ENCODE data around the gene UBIAD1. TPM values are rescaled to one million over a fixed set of nuclear protein-coding genes. Genes with fewer than 3 reads are reported as not detected.
A peak's percentile ranks its signal among the peaks of the same experiment; 100 is the strongest.
"Not testable (repeated sequence)": the region's sequence is repeated elsewhere in the genome, so short reads cannot be mapped to it uniquely, and the experiment has no call there.

The UBIAD1 gene
- polyA plus RNA-seq, 1 experiment, result 10.0 TPM

- DNase-seq (ENCODE audit: low read depth, low spot score), result no peak
- POLR2A ChIA-PET, result no interaction called here
- CTCF ChIA-PET, result interaction anchor here (0.9 kb wide), 1 partner anchor 376 kb away, joined by 3 read pairs; no protein-coding TSS in a partner anchor
- H3K4me3 ChIP-seq (ENCODE audit: low read depth, low read length), result no peak overlapping the region
- no peaks in the 10 kb centered on the region for H3K27me3 ChIP-seq (ENCODE audit: control insufficient read depth, insufficient read depth, low read length)
- TF ChIP-seq CTCF (IDR thresholded peaks at IDR 0.05; ENCODE audit: low read depth, low read length), result no peak
- no peak overlapping the region for H3K27ac ChIP-seq (ENCODE audit: low read depth, low read length)
- no peaks in the 10 kb centered on the region; the same call in 1 of the 2 replicates for H3K9me3 ChIP-seq (ENCODE audit: control insufficient read depth, insufficient read depth, low read length)
Observed at GRCh38 chr1:11266268-11267074, 6.5 kb upstream of the UBIAD1 start.

DNA sequence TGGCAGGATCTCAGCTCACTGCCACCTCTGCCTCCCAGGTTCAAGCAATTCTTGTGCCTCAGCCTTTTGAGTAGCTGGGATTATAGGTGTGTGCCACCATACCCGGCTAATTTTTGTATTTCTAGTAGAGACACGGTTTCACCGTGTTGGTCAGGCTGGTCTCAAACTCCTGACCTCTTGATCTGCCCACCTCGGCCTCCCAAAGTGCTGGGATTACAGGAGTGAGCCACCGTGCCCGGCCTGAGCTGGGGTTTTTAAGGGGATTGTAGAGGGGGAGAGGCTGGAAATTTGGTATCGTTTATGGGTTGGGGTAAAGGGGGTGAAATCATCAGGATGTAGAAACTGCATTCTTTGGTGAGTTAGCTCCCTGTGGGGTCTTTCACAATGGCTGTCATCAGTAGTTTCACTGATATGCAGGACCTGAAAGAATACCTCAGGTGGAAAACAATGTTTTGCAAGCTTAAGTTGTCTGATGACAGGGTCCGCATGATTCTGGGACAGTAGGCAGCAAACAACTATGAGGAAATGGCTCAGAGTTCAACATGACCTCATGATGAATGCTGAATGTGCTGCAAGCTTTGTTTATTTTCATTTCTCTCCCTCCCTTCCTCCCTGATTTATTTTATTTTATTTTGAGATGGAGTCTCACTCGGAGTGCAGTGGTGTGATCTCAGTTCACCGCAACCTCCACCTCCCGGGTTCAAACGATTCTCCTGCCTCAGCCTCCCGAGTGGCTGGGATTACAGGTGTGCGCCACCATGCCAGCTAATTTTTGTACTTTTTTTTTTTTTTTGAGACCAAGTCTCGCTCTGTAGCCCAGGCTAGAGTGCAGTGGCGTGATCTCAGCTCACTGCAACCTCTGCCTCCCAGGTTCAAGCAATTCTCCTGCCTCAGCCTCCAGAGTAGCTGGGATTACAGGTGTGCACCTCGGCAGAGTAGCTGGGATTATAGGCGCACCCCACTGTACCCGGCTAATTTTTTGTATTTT is 5.4 kb upstream of the UBIAD1 start:
- H3K27me3 ChIP-seq (ENCODE audit: control insufficient read depth, insufficient read depth, low read length); H3K4me3 ChIP-seq (ENCODE audit: low read depth, low read length); POLR2A ChIA-PET; H3K9me3 ChIP-seq (ENCODE audit: control insufficient read depth, insufficient read depth, low read length): not testable (repeated sequence)
- CTCF ChIA-PET, result interaction anchor here (0.9 kb wide), 1 partner anchor 374 kb away, joined by 3 read pairs; no protein-coding TSS in a partner anchor
- DNase-seq (ENCODE audit: low read depth, low spot score), result peak; percentile 30
- peak overlapping the region; percentile 52 for H3K27ac ChIP-seq (ENCODE audit: low read depth, low read length)

DNA sequence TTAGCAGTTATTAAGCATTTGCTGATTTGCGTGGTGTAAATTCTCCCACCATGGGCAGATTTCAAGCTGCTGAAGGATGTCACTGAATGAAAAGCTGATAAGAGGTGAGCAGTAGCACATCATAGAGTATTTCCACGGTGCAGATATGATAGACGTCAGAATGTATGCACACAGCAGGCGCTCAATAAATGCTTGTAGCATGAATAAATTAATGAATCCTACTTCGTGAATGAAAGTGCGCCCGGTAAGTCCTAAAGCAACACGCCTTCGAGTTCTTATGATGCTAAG is 510 bp upstream of the UBIAD1 start:
- Histone ChIP-seq H3K27me3 (ENCODE audit: control insufficient read depth, insufficient read depth, low read length) (no peaks in the 10 kb centered on the region), H3K9me3 (ENCODE audit: control insufficient read depth, insufficient read depth, low read length) (no peaks in the 10 kb centered on the region; the same call in 1 of the 2 replicates), H3K27ac (ENCODE audit: low read depth, low read length) (no peak overlapping the region), H3K4me3 (ENCODE audit: low read depth, low read length) (peak overlapping the region; percentile 43)
- ChIA-PET CTCF (interaction anchor here (0.6 to 1.6 kb wide), 7 partner anchors 9 to 374 kb away, joined by 3 to 5 read pairs (median 3); no protein-coding TSS in a partner anchor), POLR2A (interaction anchor here (1.7 kb wide), 1 partner anchor 10 kb away, joined by 9 read pairs; the partner anchor contains the start of gene MTOR)
- no peak for DNase-seq (ENCODE audit: low read depth, low spot score)
- TF ChIP-seq CTCF (IDR thresholded peaks at IDR 0.05; ENCODE audit: low read depth, low read length), result no peak

DNA sequence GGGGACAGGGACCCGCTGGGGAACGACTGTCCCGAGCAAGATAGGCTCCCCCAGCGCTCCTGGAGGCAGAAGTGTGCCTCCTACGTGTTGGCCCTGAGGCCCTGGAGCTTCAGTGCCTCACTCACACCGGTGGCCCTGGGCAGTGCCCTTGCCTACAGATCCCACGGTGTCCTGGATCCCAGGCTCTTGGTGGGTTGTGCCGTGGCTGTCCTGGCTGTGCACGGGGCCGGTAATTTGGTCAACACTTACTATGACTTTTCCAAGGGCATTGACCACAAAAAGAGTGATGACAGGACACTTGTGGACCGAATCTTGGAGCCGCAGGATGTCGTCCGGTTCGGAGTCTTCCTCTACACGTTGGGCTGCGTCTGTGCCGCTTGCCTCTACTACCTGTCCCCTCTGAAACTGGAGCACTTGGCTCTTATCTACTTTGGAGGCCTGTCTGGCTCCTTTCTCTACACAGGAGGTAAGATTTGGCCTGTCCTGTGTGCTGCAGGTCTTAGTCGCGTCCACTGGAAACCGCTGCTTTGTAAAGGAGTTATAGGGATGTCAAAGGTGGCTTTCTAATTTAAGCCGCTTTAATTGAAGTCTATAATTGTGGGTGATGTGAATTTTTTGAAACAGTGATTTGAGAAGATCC is 717 bp downstream of the UBIAD1 start:
- POLR2A ChIA-PET, result interaction anchor here (1.0 to 1.7 kb wide), 2 partner anchors 8 to 11 kb away, joined by 4 to 9 read pairs; partner anchors contain the start of gene MTOR
- Histone ChIP-seq H3K27me3 (ENCODE audit: control insufficient read depth, insufficient read depth, low read length) (no peaks in the 10 kb centered on the region), H3K9me3 (ENCODE audit: control insufficient read depth, insufficient read depth, low read length) (no peaks in the 10 kb centered on the region; the same call in 1 of the 2 replicates), H3K27ac (ENCODE audit: low read depth, low read length) (peak overlapping the region; percentile 86), H3K4me3 (ENCODE audit: low read depth, low read length) (peak overlapping the region; percentile 88)
- CTCF ChIA-PET, result interaction anchor here (1.6 kb wide), 1 partner anchor 7 kb away, joined by 5 read pairs; no protein-coding TSS in a partner anchor
- DNase-seq (ENCODE audit: low read depth, low spot score), result no peak
- no peak for TF ChIP-seq CTCF (IDR thresholded peaks at IDR 0.05; ENCODE audit: low read depth, low read length)

DNA sequence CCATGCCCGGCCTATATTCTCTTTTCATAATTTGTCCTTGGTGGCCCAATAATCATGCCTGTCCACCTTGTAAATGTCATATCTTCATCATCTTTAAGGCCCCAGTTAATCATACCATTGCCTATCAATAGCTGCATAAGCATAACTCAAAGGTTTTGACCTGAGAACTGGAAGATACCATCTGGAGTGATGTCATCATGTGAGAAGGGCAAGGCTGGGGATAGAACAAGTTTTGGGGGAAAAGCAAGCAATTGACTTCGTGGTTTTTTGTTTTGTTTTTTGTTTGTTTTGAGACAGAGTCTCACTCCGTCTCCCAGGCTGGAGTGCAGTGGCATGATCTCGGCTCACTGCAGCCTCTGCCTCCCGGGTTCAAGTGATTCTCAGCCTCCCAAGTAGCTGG is 6.2 kb downstream of the UBIAD1 start:
- no peak overlapping the region for H3K27ac ChIP-seq (ENCODE audit: low read depth, low read length)
- no peaks in the 10 kb centered on the region; the same call in 1 of the 2 replicates for H3K9me3 ChIP-seq (ENCODE audit: control insufficient read depth, insufficient read depth, low read length)
- ChIA-PET POLR2A (no interaction called here), CTCF (interaction anchor here (1.5 kb wide), 1 partner anchor 242 kb away, joined by 4 read pairs; no protein-coding TSS in a partner anchor)
- no peak for DNase-seq (ENCODE audit: low read depth, low spot score)
- no peak for TF ChIP-seq CTCF (IDR thresholded peaks at IDR 0.05; ENCODE audit: low read depth, low read length)
- H3K27me3 ChIP-seq (ENCODE audit: control insufficient read depth, insufficient read depth, low read length), result no peaks in the 10 kb centered on the region
- H3K4me3 ChIP-seq (ENCODE audit: low read depth, low read length), result no peak overlapping the region

All from AG04450 (cell line).